ENCODE measurements around the gene SPEN. TPM values are rescaled to one million over a fixed set of nuclear protein-coding genes. Genes with fewer than 3 reads are reported as not detected.

Gene SPEN
- polyA plus RNA-seq, 1 donor from 2014 or later = 7.1 TPM

DNA sequence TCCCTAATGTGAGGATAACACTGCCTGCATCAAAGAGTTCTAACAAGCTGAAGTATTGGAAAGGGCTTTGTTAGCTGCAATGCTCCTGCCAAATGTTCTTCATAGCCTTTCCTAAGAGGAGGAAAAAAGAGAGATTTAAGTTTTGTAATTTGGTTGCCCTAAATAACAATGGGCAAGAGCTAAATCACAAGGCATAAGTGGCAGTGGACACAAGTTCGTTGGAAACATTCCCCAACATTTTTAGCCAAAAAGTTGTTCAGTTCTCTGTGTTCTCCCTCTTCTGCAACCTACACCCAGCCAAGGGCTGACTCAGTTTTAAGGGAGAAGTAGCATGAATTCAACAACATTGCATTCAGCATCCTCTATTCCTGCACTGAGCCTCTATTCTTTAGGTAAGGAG is 37.4 kb upstream of the SPEN start:
- Histone ChIP-seq H3K9ac (ENCODE audit: low read length) (no peak overlapping the region), H3K36me3 (ENCODE audit: insufficient read depth, low read length) (no peaks in the 10 kb centered on the region), H2AFZ (ENCODE audit: low read depth, low read length) (no peak overlapping the region), H3K9me2 (ENCODE audit: insufficient read depth, low read length) (no peaks in the 10 kb centered on the region), H3K79me2 (replicated peaks; ENCODE audit: insufficient read depth, low read length) (no peaks in the 10 kb centered on the region), H3K27me3 (ENCODE audit: insufficient read depth, low read depth, low read length) (no peaks in the 10 kb centered on the region), H3K27ac (ENCODE audit: low read length) (no peak overlapping the region), H3K4me3 (ENCODE audit: low read length) (no peak overlapping the region), H4K20me1 (ENCODE audit: insufficient read depth) (no peaks in the 10 kb centered on the region), H3K9me3 (ENCODE audit: low read length) (no peaks in the 10 kb centered on the region), H3F3A (ENCODE audit: insufficient read depth, low read length, poor library complexity, severe bottlenecking) (no peaks in the 10 kb centered on the region), H3K4me2 (ENCODE audit: low read length) (no peak overlapping the region)
- TF ChIP-seq TAF1 (IDR thresholded peaks at IDR 0.05; ENCODE audit: low read depth) = no peak
- TF ChIP-seq, protein P1, sequence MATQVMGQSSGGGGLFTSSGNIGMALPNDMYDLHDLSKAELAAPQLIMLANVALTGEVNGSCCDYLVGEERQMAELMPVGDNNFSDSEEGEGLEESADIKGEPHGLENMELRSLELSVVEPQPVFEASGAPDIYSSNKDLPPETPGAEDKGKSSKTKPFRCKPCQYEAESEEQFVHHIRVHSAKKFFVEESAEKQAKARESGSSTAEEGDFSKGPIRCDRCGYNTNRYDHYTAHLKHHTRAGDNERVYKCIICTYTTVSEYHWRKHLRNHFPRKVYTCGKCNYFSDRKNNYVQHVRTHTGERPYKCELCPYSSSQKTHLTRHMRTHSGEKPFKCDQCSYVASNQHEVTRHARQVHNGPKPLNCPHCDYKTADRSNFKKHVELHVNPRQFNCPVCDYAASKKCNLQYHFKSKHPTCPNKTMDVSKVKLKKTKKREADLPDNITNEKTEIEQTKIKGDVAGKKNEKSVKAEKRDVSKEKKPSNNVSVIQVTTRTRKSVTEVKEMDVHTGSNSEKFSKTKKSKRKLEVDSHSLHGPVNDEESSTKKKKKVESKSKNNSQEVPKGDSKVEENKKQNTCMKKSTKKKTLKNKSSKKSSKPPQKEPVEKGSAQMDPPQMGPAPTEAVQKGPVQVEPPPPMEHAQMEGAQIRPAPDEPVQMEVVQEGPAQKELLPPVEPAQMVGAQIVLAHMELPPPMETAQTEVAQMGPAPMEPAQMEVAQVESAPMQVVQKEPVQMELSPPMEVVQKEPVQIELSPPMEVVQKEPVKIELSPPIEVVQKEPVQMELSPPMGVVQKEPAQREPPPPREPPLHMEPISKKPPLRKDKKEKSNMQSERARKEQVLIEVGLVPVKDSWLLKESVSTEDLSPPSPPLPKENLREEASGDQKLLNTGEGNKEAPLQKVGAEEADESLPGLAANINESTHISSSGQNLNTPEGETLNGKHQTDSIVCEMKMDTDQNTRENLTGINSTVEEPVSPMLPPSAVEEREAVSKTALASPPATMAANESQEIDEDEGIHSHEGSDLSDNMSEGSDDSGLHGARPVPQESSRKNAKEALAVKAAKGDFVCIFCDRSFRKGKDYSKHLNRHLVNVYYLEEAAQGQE (IDR thresholded peaks at IDR 0.05; ENCODE audit: borderline replicate concordance) = no peak
- TF ChIP-seq EZH2 (IDR thresholded peaks at IDR 0.05; ENCODE audit: borderline replicate concordance, insufficient read depth, low read length, poor library complexity, severe bottlenecking) = no peak

DNA sequence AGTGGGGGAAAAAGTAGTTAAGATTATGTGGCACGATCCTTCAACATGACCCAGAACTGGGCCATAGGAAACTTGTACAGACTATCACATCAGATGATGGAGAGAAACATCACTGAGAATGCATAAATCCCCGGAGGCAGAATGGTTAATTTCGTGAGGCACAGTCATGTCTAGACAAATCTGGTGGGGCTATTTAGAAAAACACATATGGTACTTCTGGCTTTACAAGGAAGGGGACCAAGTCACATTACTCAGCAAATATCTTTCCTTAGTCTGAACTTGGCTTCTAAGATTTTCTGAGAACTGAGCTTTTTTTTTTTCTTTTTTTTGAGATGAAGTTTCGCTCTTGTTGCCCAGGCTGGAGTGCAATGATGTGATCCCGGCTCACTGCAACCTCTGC is 30.8 kb upstream of the SPEN start:
- H2AFZ ChIP-seq (ENCODE audit: low read depth, low read length) = no peak overlapping the region
- no peak for TF ChIP-seq RAD21 (conservative IDR thresholded peaks at IDR 0.05)
- no peak for TF ChIP-seq EZH2 (IDR thresholded peaks at IDR 0.05; ENCODE audit: borderline replicate concordance, insufficient read depth, low read length, poor library complexity, severe bottlenecking)
- TF ChIP-seq SMC3 (conservative IDR thresholded peaks at IDR 0.05; ENCODE audit: poor library complexity) = no peak
- no peak for TF ChIP-seq EP300 (conservative IDR thresholded peaks at IDR 0.05; ENCODE audit: poor library complexity, severe bottlenecking)
- no peak for TF ChIP-seq MXI1 (conservative IDR thresholded peaks at IDR 0.05; ENCODE audit: poor library complexity, severe bottlenecking)
- no peak for TF ChIP-seq TAF1 (IDR thresholded peaks at IDR 0.05; ENCODE audit: low read depth)
- no peak for TF ChIP-seq POLR2AphosphoS5 (IDR thresholded peaks at IDR 0.05)
- TF ChIP-seq, protein P2, sequence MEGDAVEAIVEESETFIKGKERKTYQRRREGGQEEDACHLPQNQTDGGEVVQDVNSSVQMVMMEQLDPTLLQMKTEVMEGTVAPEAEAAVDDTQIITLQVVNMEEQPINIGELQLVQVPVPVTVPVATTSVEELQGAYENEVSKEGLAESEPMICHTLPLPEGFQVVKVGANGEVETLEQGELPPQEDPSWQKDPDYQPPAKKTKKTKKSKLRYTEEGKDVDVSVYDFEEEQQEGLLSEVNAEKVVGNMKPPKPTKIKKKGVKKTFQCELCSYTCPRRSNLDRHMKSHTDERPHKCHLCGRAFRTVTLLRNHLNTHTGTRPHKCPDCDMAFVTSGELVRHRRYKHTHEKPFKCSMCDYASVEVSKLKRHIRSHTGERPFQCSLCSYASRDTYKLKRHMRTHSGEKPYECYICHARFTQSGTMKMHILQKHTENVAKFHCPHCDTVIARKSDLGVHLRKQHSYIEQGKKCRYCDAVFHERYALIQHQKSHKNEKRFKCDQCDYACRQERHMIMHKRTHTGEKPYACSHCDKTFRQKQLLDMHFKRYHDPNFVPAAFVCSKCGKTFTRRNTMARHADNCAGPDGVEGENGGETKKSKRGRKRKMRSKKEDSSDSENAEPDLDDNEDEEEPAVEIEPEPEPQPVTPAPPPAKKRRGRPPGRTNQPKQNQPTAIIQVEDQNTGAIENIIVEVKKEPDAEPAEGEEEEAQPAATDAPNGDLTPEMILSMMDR (IDR thresholded peaks at IDR 0.05; ENCODE audit: poor library complexity, severe bottlenecking) = no peak
- TF ChIP-seq, protein P1 (IDR thresholded peaks at IDR 0.05; ENCODE audit: borderline replicate concordance) = no peak
- no peaks in the 10 kb centered on the region for H3K36me3 ChIP-seq (ENCODE audit: insufficient read depth, low read length)
- H3K4me3 ChIP-seq (ENCODE audit: low read length) = no peak overlapping the region
- H3K27me3 ChIP-seq (ENCODE audit: insufficient read depth, low read depth, low read length) = no peaks in the 10 kb centered on the region
- no peaks in the 10 kb centered on the region for H4K20me1 ChIP-seq (ENCODE audit: insufficient read depth)
- no peaks in the 10 kb centered on the region for H3K9me3 ChIP-seq (ENCODE audit: low read length)
- no peak overlapping the region for H3K9ac ChIP-seq (ENCODE audit: low read length)
- H3K4me2 ChIP-seq (ENCODE audit: low read length) = no peak overlapping the region
- no peaks in the 10 kb centered on the region for H3K9me2 ChIP-seq (ENCODE audit: insufficient read depth, low read length)
- H3F3A ChIP-seq (ENCODE audit: insufficient read depth, low read length, poor library complexity, severe bottlenecking) = no peaks in the 10 kb centered on the region
- H3K79me2 ChIP-seq (replicated peaks; ENCODE audit: insufficient read depth, low read length) = no peaks in the 10 kb centered on the region
- no peak overlapping the region for H3K27ac ChIP-seq (ENCODE audit: low read length)

Measured in neural cell (in vitro differentiated cells).